ENCODE results near the gene XPA. TPM values are rescaled to one million over a fixed set of nuclear protein-coding genes. Genes with fewer than 3 reads are reported as not detected.
"Not testable (repeated sequence)": the region's sequence is repeated elsewhere in the genome, so short reads cannot be mapped to it uniquely, and the experiment has no call there.

XPA gene
- total and polyA plus RNA-seq, 3 experiments from 2014 or later = 11.2 to 37.9 (median 13.0) TPM

DNA sequence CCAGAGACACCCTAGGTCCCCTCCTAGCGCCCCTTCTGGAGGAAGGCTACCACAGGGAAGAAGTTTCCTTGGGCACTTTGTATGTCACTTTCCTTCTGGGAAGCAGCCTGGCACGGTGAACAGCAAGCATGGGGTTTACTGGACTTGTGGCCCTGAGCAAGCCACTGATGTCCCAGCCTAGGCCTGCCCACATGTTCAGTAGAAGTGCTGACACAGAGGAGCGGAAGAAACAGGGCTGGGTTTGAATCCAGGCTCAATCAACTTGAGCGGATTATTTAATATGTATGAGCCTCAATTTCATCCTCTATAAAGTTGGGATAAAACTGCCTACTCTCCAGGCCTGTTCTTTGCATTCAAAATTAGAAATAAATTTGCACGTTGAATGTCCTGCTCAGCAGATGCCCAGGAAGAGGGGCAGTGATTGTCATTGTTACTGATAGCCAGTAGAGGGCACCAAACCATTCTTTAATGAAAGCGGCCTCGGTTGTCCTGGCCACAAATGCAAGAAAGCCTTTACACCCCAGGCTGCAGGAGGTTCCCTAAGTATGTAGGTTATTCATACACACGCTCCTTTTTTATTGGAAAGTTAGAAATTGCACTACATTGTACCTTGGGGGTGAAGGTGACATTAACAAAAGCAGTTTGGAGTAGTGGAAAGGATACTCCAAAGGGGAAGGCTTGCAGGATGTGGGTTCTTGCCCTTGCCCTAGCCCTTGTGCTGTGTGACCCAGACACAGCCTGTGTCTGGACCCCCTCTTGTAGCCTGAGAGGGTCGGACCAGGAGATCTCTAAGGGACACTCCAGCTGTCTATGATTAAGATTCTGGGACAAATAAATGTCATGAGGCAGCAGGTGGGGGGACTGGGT is 13.4 kb upstream of the XPA start:
- Mint-ChIP-seq H3K27ac (peak overlapping the region in 6 of 8 donors; percentile 21 to 81 (median 50)), H3K4me3 (peak overlapping the region in 4 of 7 donors; percentile 28 to 59 (median 40))

DNA sequence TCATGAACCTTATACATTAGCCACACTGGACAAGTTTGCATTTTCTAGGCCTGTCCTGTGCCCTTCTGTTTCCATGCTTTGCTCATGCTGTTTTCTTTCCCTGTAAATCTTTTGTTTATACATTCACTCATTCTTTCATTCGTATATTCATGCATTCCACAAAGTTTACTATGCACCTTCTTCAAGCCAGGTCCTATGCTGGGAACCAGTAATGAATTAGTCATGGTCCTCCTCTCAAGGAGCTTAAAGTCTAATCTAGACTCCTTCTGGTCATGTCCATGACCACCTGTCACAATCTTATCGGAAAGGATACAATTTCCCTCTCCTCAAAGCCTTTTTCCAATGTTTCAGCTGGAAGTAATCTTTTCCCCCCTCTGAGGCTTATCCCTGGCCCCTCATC is 9.1 kb upstream of the XPA start:
- no peaks in the 10 kb centered on the region for H3K9me3 Mint-ChIP-seq
- Histone ChIP-seq H3K9me3 (ENCODE audit: low read length) (no peaks in the 10 kb centered on the region), H3K27me3 (ENCODE audit: insufficient read depth, low read length, poor library complexity, severe bottlenecking) (peaks cover 4% of the 10 kb centered on the region), H3K36me3 (ENCODE audit: insufficient read depth, low read length) (no peaks in the 10 kb centered on the region), H3K27ac (ENCODE audit: low read depth, low read length) (no peak overlapping the region), H3K4me3 (ENCODE audit: low read length) (no peak overlapping the region), H3K4me1 (ENCODE audit: insufficient read depth, low read length) (peaks cover 19% of the 10 kb centered on the region)
- no peak overlapping the region for H3K4me3 Mint-ChIP-seq
- H3K36me3 Mint-ChIP-seq = no peaks in the 10 kb centered on the region
- DNase-seq = no peak
- H3K27ac Mint-ChIP-seq = no peak overlapping the region
- ChIA-PET CTCF (interaction anchor here (1.6 to 2.0 kb wide), 2 partner anchors 9 to 196 kb away, joined by 8 to 9 read pairs; partner anchors contain the start of gene XPA), POLR2A (interaction anchor here (2.5 kb wide), 1 partner anchor 9 kb away, joined by 9 read pairs; the partner anchor contains the start of gene XPA)
- H3K4me1 Mint-ChIP-seq = peaks cover 29 to 36% (median 31%) of the 10 kb centered on the region in 3 donors
- peaks cover 7 to 38% of the 10 kb centered on the region in 2 donors for H3K27me3 Mint-ChIP-seq

More for the DNA sequence above, 13.4 kb upstream of the XPA start:
- Mint-ChIP-seq H3K27me3 (peaks cover 7 to 31% of the 10 kb centered on the region in 2 donors), H3K9me3 (no peaks in the 10 kb centered on the region), H3K4me1 (peaks cover 28 to 38% (median 38%) of the 10 kb centered on the region in 3 donors), H3K36me3 (no peaks in the 10 kb centered on the region)
- Histone ChIP-seq H3K9me3 (ENCODE audit: low read length) (no peaks in the 10 kb centered on the region), H3K27ac (ENCODE audit: low read depth, low read length) (no peak overlapping the region), H3K4me1 (ENCODE audit: insufficient read depth, low read length) (peaks cover 25% of the 10 kb centered on the region), H3K4me3 (ENCODE audit: low read length) (no peak overlapping the region), H3K36me3 (ENCODE audit: insufficient read depth, low read length) (no peaks in the 10 kb centered on the region), H3K27me3 (ENCODE audit: insufficient read depth, low read length, poor library complexity, severe bottlenecking) (peaks cover 4% of the 10 kb centered on the region)
- CTCF ChIA-PET = interaction anchor here (0.9 to 1.5 kb wide), 2 partner anchors 26 to 335 kb away, joined by 3 to 4 read pairs; no protein-coding TSS in a partner anchor
- POLR2A ChIA-PET = no interaction called here
- peak; percentile 13 to 61 (median 56) for DNase-seq

DNA sequence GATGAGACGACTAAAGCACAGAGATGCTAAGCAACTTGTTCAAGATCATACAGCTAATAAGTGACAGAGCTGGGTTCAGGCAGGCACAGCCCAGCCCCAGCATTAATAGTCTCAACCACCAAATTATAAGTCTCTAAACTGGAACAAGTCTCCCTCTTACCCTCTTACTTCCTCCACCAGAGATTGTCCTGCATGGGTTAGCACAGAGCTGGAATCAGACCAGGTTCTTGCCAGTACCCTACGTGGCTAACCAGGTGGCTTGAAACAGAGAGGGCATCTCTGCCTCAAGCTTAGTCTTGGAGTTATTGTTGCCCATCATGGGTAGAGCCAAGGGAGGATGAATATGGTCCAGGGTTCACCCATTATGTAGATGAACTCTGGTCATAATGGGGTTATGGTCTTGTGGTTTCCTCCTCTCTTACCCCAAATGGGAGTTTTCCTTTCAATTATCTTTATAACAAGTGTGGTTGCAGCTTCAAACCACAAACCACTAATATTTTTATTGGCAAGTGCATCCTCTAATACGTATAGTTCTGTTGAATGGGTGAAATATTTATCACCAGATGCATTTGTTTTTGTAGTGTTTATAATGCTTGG is 8.3 kb upstream of the XPA start:
- no peaks in the 10 kb centered on the region for H3K36me3 ChIP-seq (ENCODE audit: insufficient read depth, low read length)
- peaks cover 4% of the 10 kb centered on the region for H3K27me3 ChIP-seq (ENCODE audit: insufficient read depth, low read length, poor library complexity, severe bottlenecking)
- CTCF ChIA-PET = interaction anchor here (1.6 to 2.0 kb wide), 2 partner anchors 8 to 197 kb away, joined by 8 to 9 read pairs; partner anchors contain the start of gene XPA
- no peak overlapping the region for H3K4me3 ChIP-seq (ENCODE audit: low read length)
- H3K27ac ChIP-seq (ENCODE audit: low read depth, low read length) = no peak overlapping the region
- peak in 1 of 5 donors; percentile 20 for DNase-seq
- Mint-ChIP-seq H3K9me3 (no peaks in the 10 kb centered on the region), H3K27ac (peak overlapping the region in 1 of 8 donors; percentile 25), H3K27me3 (peaks cover 7 to 40% of the 10 kb centered on the region in 2 donors), H3K36me3 (no peaks in the 10 kb centered on the region), H3K4me3 (no peak overlapping the region), H3K4me1 (peaks cover 22 to 29% (median 24%) of the 10 kb centered on the region in 3 donors)
- POLR2A ChIA-PET = interaction anchor here (2.5 kb wide), 1 partner anchor 9 kb away, joined by 9 read pairs; the partner anchor contains the start of gene XPA
- peaks cover 13% of the 10 kb centered on the region for H3K4me1 ChIP-seq (ENCODE audit: insufficient read depth, low read length)
- no peaks in the 10 kb centered on the region for H3K9me3 ChIP-seq (ENCODE audit: low read length)

DNA sequence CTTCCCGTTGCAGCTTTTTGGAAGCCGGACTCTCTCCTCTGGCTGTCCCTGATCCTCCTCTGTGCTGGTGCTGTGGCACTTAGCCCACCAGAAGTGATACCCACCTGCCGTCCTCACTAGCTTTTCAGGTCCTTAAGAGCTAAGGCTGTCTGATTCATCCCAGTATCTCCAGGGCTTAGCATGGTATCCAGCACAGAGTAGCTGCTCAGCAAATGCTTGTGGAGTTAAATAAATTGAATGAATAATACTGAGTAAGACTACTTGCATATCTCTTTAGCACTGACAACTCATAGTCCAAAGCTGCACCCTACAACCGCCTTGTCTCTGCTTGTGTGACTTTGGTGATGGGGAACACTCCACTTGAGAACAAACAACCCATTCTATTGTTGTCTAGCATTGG is 7.7 kb upstream of the XPA start:
- no peaks in the 10 kb centered on the region for H3K9me3 Mint-ChIP-seq
- H3K27ac Mint-ChIP-seq = peak overlapping the region in 1 of 8 donors; percentile 30
- no peak overlapping the region for H3K4me3 Mint-ChIP-seq
- H3K4me1 Mint-ChIP-seq = peaks cover 22 to 29% (median 24%) of the 10 kb centered on the region in 3 donors
- DNase-seq = no peak
- Histone ChIP-seq H3K9me3 (ENCODE audit: low read length) (no peaks in the 10 kb centered on the region), H3K27me3 (ENCODE audit: insufficient read depth, low read length, poor library complexity, severe bottlenecking) (peaks cover under 1% of the 10 kb centered on the region), H3K4me3 (ENCODE audit: low read length) (no peak overlapping the region), H3K36me3 (ENCODE audit: insufficient read depth, low read length) (no peaks in the 10 kb centered on the region), H3K27ac (ENCODE audit: low read depth, low read length) (no peak overlapping the region), H3K4me1 (ENCODE audit: insufficient read depth, low read length) (peaks cover 13% of the 10 kb centered on the region)
- no peaks in the 10 kb centered on the region for H3K36me3 Mint-ChIP-seq
- CTCF ChIA-PET = interaction anchor here (1.6 to 2.0 kb wide), 2 partner anchors 8 to 197 kb away, joined by 8 to 9 read pairs; partner anchors contain the start of gene XPA
- peaks cover 5 to 36% of the 10 kb centered on the region in 2 donors for H3K27me3 Mint-ChIP-seq
- POLR2A ChIA-PET = interaction anchor here (2.5 kb wide), 1 partner anchor 8 kb away, joined by 9 read pairs; the partner anchor contains the start of gene XPA

DNA sequence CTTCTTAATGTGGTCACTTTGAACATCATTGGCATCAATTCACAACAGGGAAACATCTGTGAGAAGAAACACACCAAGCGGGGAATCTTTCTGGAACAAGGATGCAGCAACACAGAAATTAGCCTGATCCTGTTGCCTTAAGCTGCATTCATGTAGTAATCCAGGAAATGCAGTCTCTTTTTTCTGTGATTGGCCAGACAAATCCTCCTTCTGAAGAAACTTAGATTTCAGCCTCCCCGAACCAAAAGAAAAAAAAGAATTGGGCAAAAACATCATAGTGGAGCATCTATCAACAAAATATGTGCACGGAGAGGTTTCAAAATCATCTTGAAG is 7.2 kb upstream of the XPA start:
- Histone ChIP-seq H3K4me1 (ENCODE audit: insufficient read depth, low read length) (peaks cover 13% of the 10 kb centered on the region), H3K9me3 (ENCODE audit: low read length) (no peaks in the 10 kb centered on the region), H3K4me3 (ENCODE audit: low read length) (no peak overlapping the region), H3K36me3 (ENCODE audit: insufficient read depth, low read length) (no peaks in the 10 kb centered on the region), H3K27ac (ENCODE audit: low read depth, low read length) (no peak overlapping the region), H3K27me3 (ENCODE audit: insufficient read depth, low read length, poor library complexity, severe bottlenecking) (no peaks in the 10 kb centered on the region)
- Mint-ChIP-seq H3K36me3 (no peaks in the 10 kb centered on the region), H3K9me3 (no peaks in the 10 kb centered on the region), H3K4me3 (no peak overlapping the region), H3K27me3 (peaks cover 5 to 35% of the 10 kb centered on the region in 2 donors), H3K4me1 (peaks cover 22 to 29% (median 26%) of the 10 kb centered on the region in 3 donors), H3K27ac (peak overlapping the region in 4 of 8 donors; percentile 55 to 86 (median 70))
- ChIA-PET POLR2A (interaction anchor here (2.5 kb wide), 1 partner anchor 7 kb away, joined by 9 read pairs; the partner anchor contains the start of gene XPA), CTCF (no interaction called here)
- DNase-seq = no peak

DNA sequence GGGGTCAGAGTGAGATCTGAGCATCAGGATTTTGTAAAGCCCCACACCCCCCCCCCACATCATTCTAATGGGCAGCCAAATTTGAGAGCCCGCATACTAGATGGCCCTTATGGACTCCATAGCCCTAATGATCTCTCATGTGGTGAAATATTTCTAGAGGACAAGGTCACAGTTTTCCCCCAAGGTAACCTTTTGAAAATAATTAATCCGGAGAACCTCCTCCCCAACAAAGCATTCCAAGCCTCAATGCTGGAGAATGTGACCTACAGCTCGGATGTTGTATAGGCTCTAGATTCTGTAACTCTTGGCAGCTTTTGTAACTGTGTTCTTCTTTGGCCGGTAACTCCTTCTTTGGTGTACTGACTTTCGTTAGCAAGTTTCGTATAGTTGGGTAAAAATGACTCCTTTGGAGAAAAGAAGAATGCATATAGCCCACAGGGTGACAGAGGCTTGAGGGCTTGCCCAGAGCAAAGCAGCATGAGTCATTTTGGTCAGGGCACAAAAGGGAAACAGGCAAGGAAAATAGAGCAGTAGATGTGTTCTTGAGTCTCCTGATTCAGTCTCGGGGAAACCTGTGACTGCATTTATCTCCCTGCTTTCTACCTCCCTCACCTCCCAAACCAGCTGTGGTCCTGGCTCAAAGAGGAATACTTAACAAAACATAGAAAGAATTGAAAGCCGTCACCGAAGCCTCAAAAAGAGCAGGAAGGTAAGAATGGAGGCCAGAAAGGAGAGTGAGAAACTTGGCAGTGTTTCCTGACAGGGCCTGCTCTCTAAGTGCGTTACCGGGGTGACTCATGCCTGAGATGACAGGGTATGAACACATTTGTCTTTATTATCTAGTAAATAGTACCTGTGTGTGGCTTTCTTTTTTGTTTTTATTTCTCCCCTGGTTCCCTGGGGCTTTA is 6.6 kb upstream of the XPA start:
- no peaks in the 10 kb centered on the region for H3K36me3 ChIP-seq (ENCODE audit: insufficient read depth, low read length)
- no peaks in the 10 kb centered on the region for H3K36me3 Mint-ChIP-seq
- H3K27ac Mint-ChIP-seq = peak overlapping the region in 7 of 8 donors; percentile 55 to 90 (median 70)
- H3K27me3 ChIP-seq (ENCODE audit: insufficient read depth, low read length, poor library complexity, severe bottlenecking) = no peaks in the 10 kb centered on the region
- peaks cover 22 to 29% (median 28%) of the 10 kb centered on the region in 3 donors for H3K4me1 Mint-ChIP-seq
- POLR2A ChIA-PET = no interaction called here
- H3K9me3 ChIP-seq (ENCODE audit: low read length) = no peaks in the 10 kb centered on the region
- DNase-seq = no peak
- no peak overlapping the region for H3K27ac ChIP-seq (ENCODE audit: low read depth, low read length)
- H3K27me3 Mint-ChIP-seq = peaks cover 5 to 33% of the 10 kb centered on the region in 2 donors
- H3K4me1 ChIP-seq (ENCODE audit: insufficient read depth, low read length) = peaks cover 13% of the 10 kb centered on the region
- peak overlapping the region in 2 of 7 donors; percentile 49 to 50 for H3K4me3 Mint-ChIP-seq
- H3K4me3 ChIP-seq (ENCODE audit: low read length) = no peak overlapping the region
- no peaks in the 10 kb centered on the region for H3K9me3 Mint-ChIP-seq
- CTCF ChIA-PET = no interaction called here

DNA sequence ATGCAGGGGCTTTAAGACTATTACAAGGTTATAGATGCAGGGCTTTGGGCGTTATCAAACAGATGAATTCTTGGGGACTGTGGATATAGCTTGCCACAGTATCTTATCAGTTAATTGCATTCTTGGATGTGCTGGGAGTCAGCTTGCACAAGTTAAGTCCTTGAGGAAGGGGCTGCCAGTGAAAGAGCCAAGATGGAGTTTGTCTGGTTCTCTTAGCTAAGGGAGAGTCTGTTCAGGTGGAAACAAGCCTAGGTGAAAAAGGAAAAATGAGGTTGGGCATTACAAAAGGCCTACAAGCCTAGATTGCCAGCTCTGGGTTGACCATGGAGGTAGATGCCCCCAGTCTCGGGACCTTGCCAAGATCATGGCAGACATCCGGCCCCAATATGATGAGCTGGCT is 2.7 kb upstream of the XPA start:
- H3K27ac Mint-ChIP-seq = peak overlapping the region in 1 of 8 donors; percentile 25
- CTCF ChIA-PET = not testable (repeated sequence)

More for the DNA sequence above, 2.7 kb upstream of the XPA start:
- H3K9me3 Mint-ChIP-seq; H3K27ac ChIP-seq (ENCODE audit: low read depth, low read length); H3K36me3 ChIP-seq (ENCODE audit: insufficient read depth, low read length); H3K9me3 ChIP-seq (ENCODE audit: low read length); H3K27me3 ChIP-seq (ENCODE audit: insufficient read depth, low read length, poor library complexity, severe bottlenecking); POLR2A ChIA-PET; H3K36me3 Mint-ChIP-seq; H3K4me3 ChIP-seq (ENCODE audit: low read length); DNase-seq: not testable (repeated sequence)
- peaks cover 26% of the 10 kb centered on the region for H3K4me1 ChIP-seq (ENCODE audit: insufficient read depth, low read length)
- H3K27me3 Mint-ChIP-seq = peaks cover 0 to 14% of the 10 kb centered on the region in 2 donors
- H3K4me1 Mint-ChIP-seq = peaks cover 37 to 45% (median 45%) of the 10 kb centered on the region in 3 donors
- H3K4me3 Mint-ChIP-seq = peak overlapping the region in 2 of 7 donors; percentile 33 to 65
